Endodermal cell (in vitro differentiated cells): ENCODE measurements around the gene TMEM94. TPM values are rescaled to one million over a fixed set of nuclear protein-coding genes. Genes with fewer than 3 reads are reported as not detected.

Experiments used
- DNase-seq: peaks from one replicate; pipeline ENCODE4 v3.0.0-alpha.2; 2017
- H3K27ac ChIP-seq: 2 replicates; pipeline ENCODE4 v1.5.1; 2013; ENCODE audit warnings: mild to moderate bottlenecking, low read depth, low read length, moderate library complexity
- H3K27me3 ChIP-seq: 2 replicates; pipeline ENCODE4 v1.6.1; 2013; ENCODE audit warnings: mild to moderate bottlenecking, low read length, moderate library complexity; ENCODE audit not compliant: insufficient read depth, control insufficient read depth, poor library complexity, severe bottlenecking
- H3K36me3 ChIP-seq: 2 replicates; pipeline ENCODE4 v1.7.0; 2013; ENCODE audit warnings: mild to moderate bottlenecking, low read length, moderate library complexity; ENCODE audit not compliant: control insufficient read depth, insufficient read depth
- H3K4me1 ChIP-seq: one replicate; pipeline ENCODE4 v1.7.0; 2013; ENCODE audit warnings: low read length; ENCODE audit not compliant: control insufficient read depth, insufficient read depth
- H3K4me3 ChIP-seq: 2 replicates; pipeline ENCODE4 v1.5.1; 2013; ENCODE audit warnings: mild to moderate bottlenecking, low read length, moderate library complexity
- H3K9ac ChIP-seq: 2 replicates; pipeline ENCODE4 v1.6.1; 2013; ENCODE audit warnings: mild to moderate bottlenecking, low read length, moderate library complexity; ENCODE audit not compliant: poor library complexity, severe bottlenecking; ENCODE audit errors: extremely low read depth
- H3K9me3 ChIP-seq: 2 replicates; pipeline ENCODE4 v1.6.1; 2013; ENCODE audit warnings: mild to moderate bottlenecking, low read length, moderate library complexity; ENCODE audit not compliant: control insufficient read depth
- H3K27ac Mint-ChIP-seq: 2 replicates; pipeline ENCODE4 v1.8.0; 2020; ENCODE audit warnings: mixed read lengths
- H3K27me3 Mint-ChIP-seq: 2 replicates; pipeline ENCODE4 v1.8.0; 2021; ENCODE audit warnings: mild to moderate bottlenecking, mixed read lengths; ENCODE audit not compliant: insufficient read depth
- H3K36me3 Mint-ChIP-seq: 2 replicates; pipeline ENCODE4 v1.8.0; 2020; ENCODE audit warnings: low read depth, mixed read lengths
- H3K4me1 Mint-ChIP-seq: 2 replicates; pipeline ENCODE4 v1.8.0; 2020; ENCODE audit warnings: mixed read lengths
- H3K4me3 Mint-ChIP-seq: 2 replicates; pipeline ENCODE4 v1.8.0; 2020; ENCODE audit warnings: mild to moderate bottlenecking, moderate library complexity, mixed read lengths
- H3K9me3 Mint-ChIP-seq: 2 replicates; pipeline ENCODE4 v1.8.0; 2020; ENCODE audit warnings: mild to moderate bottlenecking, mixed read lengths
- WGBS, 2 experiments: methylation state at CpG; one replicate each; pipeline versions ENCODE4 v1.1.5 to v1.1.7; 2013; ENCODE audit warnings: missing lambda C conversion rate in 2 of 2, mixed read lengths in 1 of 2; ENCODE audit not compliant: insufficient coverage in 1 of 2, insufficient read length in 1 of 2; 5-methylcytosine and 5-hydroxymethylcytosine counted together
- total RNA-seq, 2 donors: library from RNA; stranded (reverse); fragmentation: NEBNext Ultra II Directional in 1 of 2; extraction: Animal tissue kit (Norgen Biotek cat#: 25700) in 1 of 2; gene quantifications; 2 replicates in 1 of 2; 3 replicates in 1 of 2; pipeline ENCODE4 v1.2.1, GENCODE V29; 2021
- TF ChIP-seq, protein P1 (sequence below): fragments of 200-600 bp; sonication (generic); conservative IDR thresholded peaks from 2 replicates; pipeline ENCODE4 v1.5.0; 2021; ENCODE audit warnings: antibody characterized with exemption, mild to moderate bottlenecking

TMEM94 gene
- total RNA-seq, 2 donors from 2014 or later = 96.0 to 106 TPM

DNA sequence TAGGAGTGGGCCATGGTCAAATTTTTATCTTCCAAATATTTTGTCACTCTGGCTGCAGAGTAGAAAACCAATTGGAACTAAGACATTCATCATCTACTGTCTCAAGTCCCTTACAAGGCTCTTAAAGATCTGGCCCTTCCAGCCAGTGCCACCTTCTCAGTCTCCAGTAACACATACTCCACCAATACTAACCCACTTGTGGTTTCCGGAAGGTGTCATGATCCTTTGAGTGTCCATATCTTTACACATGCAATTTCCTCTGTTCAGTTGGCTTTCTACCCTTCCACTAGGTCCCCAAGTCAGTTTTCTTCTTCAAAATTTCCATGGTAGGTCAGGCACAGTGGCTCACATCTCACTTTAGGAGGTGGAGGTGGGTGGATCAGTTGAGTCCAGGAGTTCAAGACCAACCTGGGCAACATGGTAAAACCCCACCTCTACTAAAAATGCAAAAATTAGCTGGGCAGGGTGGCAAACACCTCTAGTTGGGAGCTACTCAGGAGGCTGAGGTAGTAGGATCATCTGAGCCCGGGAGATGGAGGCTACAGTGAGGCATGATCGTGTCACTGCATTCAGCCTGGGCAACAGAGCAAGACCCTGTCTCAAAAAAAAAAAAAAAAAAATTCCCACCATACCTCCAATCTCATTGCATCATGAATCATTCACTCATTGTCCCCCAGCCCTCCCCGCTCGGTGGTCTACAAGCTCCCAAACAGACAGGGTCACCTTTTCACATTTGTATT is 44.9 kb upstream of the TMEM94 start:
- WGBS, 2 experiments = 92 to 93% methylated on average over 2 to 5 of the region's 5 CpGs
- H3K4me1 Mint-ChIP-seq = peaks cover 2% of the 10 kb centered on the region
- H3K9me3 Mint-ChIP-seq = no peaks in the 10 kb centered on the region

DNA sequence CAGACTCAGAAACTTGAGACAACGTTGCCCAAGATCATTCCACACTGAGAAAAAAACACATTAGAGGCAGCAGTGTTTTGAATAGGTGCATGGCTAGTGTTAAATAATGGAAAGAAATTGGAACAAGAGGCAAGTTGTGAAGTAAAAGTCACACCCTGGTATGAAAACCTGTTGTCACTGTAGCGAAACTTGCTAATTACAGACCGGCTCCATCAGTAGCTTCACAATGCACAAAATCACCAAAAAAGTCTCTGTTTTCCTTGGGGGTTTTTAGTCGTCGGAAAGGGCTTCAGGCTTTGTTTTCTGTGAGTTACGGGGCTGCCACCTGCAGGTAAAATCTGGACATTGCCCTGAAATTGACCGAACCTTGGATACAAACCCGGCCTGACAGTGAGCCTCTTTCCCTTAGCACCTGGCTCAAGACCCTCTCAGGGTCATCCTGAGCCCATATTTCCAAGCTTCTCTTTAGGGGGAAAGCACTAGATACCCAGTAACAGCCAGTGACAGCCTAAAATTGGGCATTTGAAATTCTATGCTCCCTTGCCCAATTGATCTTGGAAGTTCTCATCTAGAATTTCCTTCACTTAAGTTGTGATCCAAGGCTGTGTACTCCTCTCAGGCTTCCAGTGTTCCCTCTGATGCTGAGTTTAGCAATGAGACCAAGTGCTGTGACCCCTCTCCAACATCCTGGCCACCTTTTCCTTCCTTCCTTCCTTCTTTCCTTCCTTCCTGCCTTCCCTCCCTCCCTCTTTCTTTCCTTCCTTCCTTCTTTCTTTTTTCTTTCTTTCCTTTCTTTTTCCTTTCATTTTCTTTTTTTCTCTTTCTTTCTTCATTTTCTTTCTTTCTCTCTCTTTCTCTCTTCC is 43.7 kb upstream of the TMEM94 start:
- Mint-ChIP-seq H3K27ac (no peak overlapping the region), H3K9me3 (no peaks in the 10 kb centered on the region), H3K36me3 (no peaks in the 10 kb centered on the region), H3K4me1 (peaks cover 2% of the 10 kb centered on the region), H3K27me3 (peaks cover 11% of the 10 kb centered on the region), H3K4me3 (no peak overlapping the region)
- peak; percentile 95 for DNase-seq
- Histone ChIP-seq H3K4me1 (no peaks in the 10 kb centered on the region), H3K27me3 (peaks cover 6% of the 10 kb centered on the region), H3K4me3 (no peak overlapping the region), H3K27ac (no peak overlapping the region), H3K36me3 (no peaks in the 10 kb centered on the region), H3K9ac (no peak overlapping the region), H3K9me3 (no peaks in the 10 kb centered on the region)
- TF ChIP-seq, protein P1, sequence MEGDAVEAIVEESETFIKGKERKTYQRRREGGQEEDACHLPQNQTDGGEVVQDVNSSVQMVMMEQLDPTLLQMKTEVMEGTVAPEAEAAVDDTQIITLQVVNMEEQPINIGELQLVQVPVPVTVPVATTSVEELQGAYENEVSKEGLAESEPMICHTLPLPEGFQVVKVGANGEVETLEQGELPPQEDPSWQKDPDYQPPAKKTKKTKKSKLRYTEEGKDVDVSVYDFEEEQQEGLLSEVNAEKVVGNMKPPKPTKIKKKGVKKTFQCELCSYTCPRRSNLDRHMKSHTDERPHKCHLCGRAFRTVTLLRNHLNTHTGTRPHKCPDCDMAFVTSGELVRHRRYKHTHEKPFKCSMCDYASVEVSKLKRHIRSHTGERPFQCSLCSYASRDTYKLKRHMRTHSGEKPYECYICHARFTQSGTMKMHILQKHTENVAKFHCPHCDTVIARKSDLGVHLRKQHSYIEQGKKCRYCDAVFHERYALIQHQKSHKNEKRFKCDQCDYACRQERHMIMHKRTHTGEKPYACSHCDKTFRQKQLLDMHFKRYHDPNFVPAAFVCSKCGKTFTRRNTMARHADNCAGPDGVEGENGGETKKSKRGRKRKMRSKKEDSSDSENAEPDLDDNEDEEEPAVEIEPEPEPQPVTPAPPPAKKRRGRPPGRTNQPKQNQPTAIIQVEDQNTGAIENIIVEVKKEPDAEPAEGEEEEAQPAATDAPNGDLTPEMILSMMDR = peak; percentile 90
- WGBS, 2 experiments = 3 to 8% methylated on average over 5 to 8 of the region's 8 CpGs

More for the DNA sequence above, 44.9 kb upstream of the TMEM94 start:
- Mint-ChIP-seq H3K4me3 (no peak overlapping the region), H3K27me3 (peaks cover 11% of the 10 kb centered on the region), H3K36me3 (no peaks in the 10 kb centered on the region), H3K27ac (no peak overlapping the region)
- peaks cover 6% of the 10 kb centered on the region for H3K27me3 ChIP-seq
- no peaks in the 10 kb centered on the region for H3K9me3 ChIP-seq
- H3K4me1 ChIP-seq = no peaks in the 10 kb centered on the region
- TF ChIP-seq, protein P1 = no peak
- no peak overlapping the region for H3K4me3 ChIP-seq
- no peak overlapping the region for H3K9ac ChIP-seq
- H3K27ac ChIP-seq = no peak overlapping the region
- DNase-seq = no peak
- H3K36me3 ChIP-seq = no peaks in the 10 kb centered on the region

DNA sequence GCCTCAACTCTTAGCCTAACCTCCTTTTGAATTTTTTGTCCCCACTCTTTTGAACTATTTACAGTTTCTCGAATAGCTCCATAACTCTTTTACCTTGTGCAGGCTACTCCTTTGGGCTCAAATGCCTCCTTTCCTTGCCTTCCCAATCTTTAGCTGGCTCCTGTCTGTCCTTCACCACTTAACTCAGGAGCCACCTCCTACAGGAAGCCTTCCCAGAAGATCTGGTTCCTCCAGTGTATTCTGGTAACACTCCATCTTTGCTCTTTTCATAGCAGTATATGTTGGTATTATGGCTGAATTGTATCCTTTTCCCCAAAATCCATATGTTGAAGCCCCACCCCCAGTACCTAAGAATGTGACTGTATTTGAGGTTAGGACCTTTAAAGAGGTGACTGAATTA is 41.9 kb upstream of the TMEM94 start:
- Mint-ChIP-seq H3K9me3 (no peaks in the 10 kb centered on the region), H3K27me3 (peaks cover 11% of the 10 kb centered on the region), H3K27ac (no peak overlapping the region), H3K4me1 (peaks cover 5% of the 10 kb centered on the region), H3K36me3 (no peaks in the 10 kb centered on the region), H3K4me3 (no peak overlapping the region)
- Histone ChIP-seq H3K36me3 (no peaks in the 10 kb centered on the region), H3K27ac (no peak overlapping the region), H3K9me3 (no peaks in the 10 kb centered on the region), H3K9ac (no peak overlapping the region), H3K4me3 (no peak overlapping the region), H3K27me3 (peaks cover 6% of the 10 kb centered on the region), H3K4me1 (no peaks in the 10 kb centered on the region)
- TF ChIP-seq, protein P1 = no peak
- 76 to 100% methylated on average over 1 of the region's 1 CpG for WGBS, 2 experiments
- no peak for DNase-seq
